Endothelial cell of umbilical vein (primary cell): ENCODE measurements around the gene RNASET2. TPM values are rescaled to one million over a fixed set of nuclear protein-coding genes. Genes with fewer than 3 reads are reported as not detected.

ENCODE experiments used
- BruUV-seq: library from RNA; stranded (reverse); fragments of 400-500 nt; replicated peaks from 2 replicates; lab custom pipeline; 2021; lab: Mats Ljungman, UMichigan
- CTCF ChIA-PET: fragments of 300-600, 350-600 bp; sonication (Branson Sonifier 250); formaldehyde crosslinking; loops from one replicate; lab custom pipeline; 2021; ENCODE audit warnings: antibody characterized with exemption, inconsistent platforms; lab: Charles Lee
- POLR2A ChIA-PET: fragments of 300-600, 350-600 bp; sonication (Branson Sonifier 250); formaldehyde crosslinking; loops from one replicate; lab custom pipeline; 2021; ENCODE audit warnings: antibody characterized with exemption, inconsistent platforms; lab: Charles Lee
- DNase-seq: peaks from one replicate; pipeline ENCODE4 v3.0.0-alpha.2; 2011; ENCODE audit warnings: low read depth, low spot score
- FAIRE-seq: peaks from 2 replicates; lab custom pipeline; 2011; peaks lifted over from hg19 to GRCh38; lab: Jason Lieb, UNC
- H2AFZ ChIP-seq: 2 replicates; pipeline ENCODE4 v1.6.0; 2012; ENCODE audit warnings: low read depth, low read length, control low read depth, inconsistent platforms
- H3K27ac ChIP-seq: 2 replicates; pipeline ENCODE4 v1.5.1; 2011; ENCODE audit warnings: low read depth, mild to moderate bottlenecking, control low read depth, low read length, moderate library complexity; ENCODE audit not compliant: insufficient read depth
- H3K27me3 ChIP-seq, 2 experiments: 2 replicates each; pipeline versions ENCODE4 v1.6.0 to v1.6.1; 2011; ENCODE audit warnings: low read length in 2 of 2, mixed read lengths in 1 of 2; ENCODE audit not compliant: control insufficient read depth in 2 of 2, insufficient read depth in 2 of 2
- H3K36me3 ChIP-seq, 2 experiments: 2 replicates in 1 of 2; 3 replicates in 1 of 2; pipeline ENCODE4 v1.5.1; 2011; ENCODE audit warnings: low read length in 2 of 2, mild to moderate bottlenecking in 1 of 2, moderate library complexity in 1 of 2; ENCODE audit not compliant: control insufficient read depth in 2 of 2, insufficient read depth in 2 of 2; ENCODE audit errors: extremely low read depth in 1 of 2
- H3K4me1 ChIP-seq: 3 replicates; pipeline ENCODE4 v1.5.1; 2011; ENCODE audit warnings: mild to moderate bottlenecking, low read length; ENCODE audit not compliant: control insufficient read depth, insufficient read depth; ENCODE audit errors: extremely low read depth
- H3K4me2 ChIP-seq: 2 replicates; pipeline ENCODE4 v1.6.1; 2011; ENCODE audit warnings: low read length, control low read depth, mixed read lengths; ENCODE audit not compliant: insufficient read depth
- H3K4me3 ChIP-seq, 3 experiments: fragments of 200-600 bp in 1 of 3; sonication (generic), shearing (Covaris generic) in 1 of 3; replicated peaks in 1 of 3; 2 replicates each; pipeline ENCODE4 v1.5.1; 2011 to 2016; ENCODE audit warnings: control low read depth in 3 of 3, low read length in 3 of 3, mild to moderate bottlenecking in 2 of 3, inconsistent platforms in 1 of 3, low read depth in 1 of 3, moderate library complexity in 1 of 3; ENCODE audit not compliant: insufficient read depth in 1 of 3
- H3K79me2 ChIP-seq: 2 replicates; pipeline ENCODE4 v1.6.0; 2012; ENCODE audit warnings: low read length, inconsistent platforms; ENCODE audit not compliant: control insufficient read depth, insufficient read depth
- H3K9ac ChIP-seq: replicated peaks from 2 replicates; pipeline ENCODE3; 2011; ENCODE audit warnings: low read length, control low read depth; ENCODE audit not compliant: insufficient read depth; ENCODE audit errors: extremely low read depth
- H3K9me1 ChIP-seq: replicated peaks from 3 replicates; pipeline ENCODE4 v1.6.0; 2011; ENCODE audit warnings: mild to moderate bottlenecking, low read length; ENCODE audit not compliant: control insufficient read depth, insufficient read depth; ENCODE audit errors: extremely low read depth
- H3K9me3 ChIP-seq: replicated peaks from 2 replicates; pipeline ENCODE4 v1.5.1; 2012; ENCODE audit warnings: low read length, inconsistent platforms; ENCODE audit not compliant: control insufficient read depth, insufficient read depth
- H4K20me1 ChIP-seq: replicated peaks from 2 replicates; pipeline ENCODE3; 2011; ENCODE audit warnings: mild to moderate bottlenecking, low read length; ENCODE audit not compliant: control insufficient read depth, insufficient read depth; ENCODE audit errors: extremely low read depth
- EZH2 ChIP-seq: IDR thresholded peaks from 2 replicates; pipeline ENCODE4 v1.6.1; 2012; ENCODE audit warnings: borderline replicate concordance, low read depth, mild to moderate bottlenecking, moderate library complexity, low read length, inconsistent platforms; ENCODE audit not compliant: severe bottlenecking
- FOS ChIP-seq: IDR thresholded peaks from 2 replicates; pipeline ENCODE4 v1.6.1; 2011; ENCODE audit warnings: mild to moderate bottlenecking, low read length, moderate library complexity, borderline replicate concordance; ENCODE audit not compliant: insufficient read depth
- GATA2 ChIP-seq: IDR thresholded peaks from 2 replicates; pipeline ENCODE4 v1.7.0; 2011; ENCODE audit warnings: low read depth, mild to moderate bottlenecking, moderate library complexity, mixed read lengths, low read length; ENCODE audit not compliant: insufficient read length, insufficient read depth
- JUN ChIP-seq: IDR thresholded peaks from 2 replicates; pipeline ENCODE4 v1.6.1; 2011; ENCODE audit warnings: borderline replicate concordance, low read depth; ENCODE audit not compliant: insufficient read length, insufficient read depth
- MAX ChIP-seq: IDR thresholded peaks from 2 replicates; pipeline ENCODE4 v1.6.1; 2011; ENCODE audit not compliant: insufficient read depth, insufficient read length
- MYC ChIP-seq: IDR thresholded peaks from one replicate; pipeline ENCODE4 v1.6.1; 2011; ENCODE audit warnings: mild to moderate bottlenecking, low read depth, low read length
- POLR2A ChIP-seq: IDR thresholded peaks from 2 replicates; pipeline ENCODE4 v1.6.1; 2012; ENCODE audit warnings: low read depth, mild to moderate bottlenecking, control low read depth, low read length
- POLR2AphosphoS5 ChIP-seq: IDR thresholded peaks from 2 replicates; pipeline ENCODE4 v1.6.1; 2012; ENCODE audit warnings: low read depth, mild to moderate bottlenecking, control low read depth, low read length, moderate library complexity; ENCODE audit not compliant: insufficient read depth
- dilution Hi-C: fragments of 300-500 bp; cut with MboI; formaldehyde crosslinking; loops from one replicate; pipeline ENCODE4 v1.15.0; 2019; ENCODE audit warnings: low sequenced_read_pairs; ENCODE audit not compliant: extremely low pct_ligation_motif_present
- intact Hi-C: fragments of 100-400 bp; cut with micrococcal nuclease; formaldehyde crosslinking; loops from one replicate; pipeline ENCODE4 v1.10.0; 2022
- polyA plus RNA-seq, 4 experiments: library from polyadenylated mRNA; depleted of rRNA in 3 of 4; stranded (reverse) in 3 of 4; unstranded in 1 of 4; fragments of >200 nt; gene quantifications; 2 replicates each; pipeline versions ENCODE4 v1.2.1 to v1.2.3, GENCODE V29; 2011 to 2012; ENCODE audit warnings: missing spikeins in 1 of 4
- total RNA-seq: library from RNA; stranded (reverse); gene quantifications from 2 replicates; pipeline ENCODE4 v1.2.3, GENCODE V29; 2021
- TF ChIP-seq, protein P1 (sequence below), 2 donors: IDR thresholded peaks; 1 replicate in 1 of 2; 2 replicates in 1 of 2; pipeline ENCODE4 v1.5.1; 2011; ENCODE audit warnings: low read length in 2 of 2, mild to moderate bottlenecking in 2 of 2, moderate library complexity in 2 of 2, control low read depth in 1 of 2, inconsistent platforms in 1 of 2, low read depth in 1 of 2; ENCODE audit not compliant: insufficient read depth in 1 of 2; ENCODE audit errors: extremely low read depth in 1 of 2

Gene RNASET2
- total and polyA plus RNA-seq, 2 donors (not counting 3 experiments of a cell fraction or from before 2014, with no cell fraction given), result 10.7 to 11.4 TPM

- Histone ChIP-seq H3K9me3 (no peaks in the 10 kb centered on the region), H2AFZ (no peak overlapping the region), H3K4me3 (no peak overlapping the region), H3K27me3 (no peaks in the 10 kb centered on the region), H3K4me2 (no peak overlapping the region), H3K9me1 (no peaks in the 10 kb centered on the region), H3K36me3 (no peaks in the 10 kb centered on the region), H3K9ac (no peak overlapping the region), H3K27ac (no peak overlapping the region), H3K79me2 (no peaks in the 10 kb centered on the region), H4K20me1 (no peaks in the 10 kb centered on the region), H3K4me1 (peaks cover 7% of the 10 kb centered on the region)
- POLR2A ChIA-PET, result no interaction called here
- dilution Hi-C loops (no loop called here), intact Hi-C loops (loop anchor here (10.0 kb wide), 2 partner anchors 548 to 678 kb away; no protein-coding TSS in a partner anchor)
- TF ChIP-seq EZH2 (no peak), JUN (no peak), GATA2 (no peak), POLR2A (no peak), MAX (no peak), POLR2AphosphoS5 (no peak), MYC (no peak), FOS (no peak)
- TF ChIP-seq, protein P1, sequence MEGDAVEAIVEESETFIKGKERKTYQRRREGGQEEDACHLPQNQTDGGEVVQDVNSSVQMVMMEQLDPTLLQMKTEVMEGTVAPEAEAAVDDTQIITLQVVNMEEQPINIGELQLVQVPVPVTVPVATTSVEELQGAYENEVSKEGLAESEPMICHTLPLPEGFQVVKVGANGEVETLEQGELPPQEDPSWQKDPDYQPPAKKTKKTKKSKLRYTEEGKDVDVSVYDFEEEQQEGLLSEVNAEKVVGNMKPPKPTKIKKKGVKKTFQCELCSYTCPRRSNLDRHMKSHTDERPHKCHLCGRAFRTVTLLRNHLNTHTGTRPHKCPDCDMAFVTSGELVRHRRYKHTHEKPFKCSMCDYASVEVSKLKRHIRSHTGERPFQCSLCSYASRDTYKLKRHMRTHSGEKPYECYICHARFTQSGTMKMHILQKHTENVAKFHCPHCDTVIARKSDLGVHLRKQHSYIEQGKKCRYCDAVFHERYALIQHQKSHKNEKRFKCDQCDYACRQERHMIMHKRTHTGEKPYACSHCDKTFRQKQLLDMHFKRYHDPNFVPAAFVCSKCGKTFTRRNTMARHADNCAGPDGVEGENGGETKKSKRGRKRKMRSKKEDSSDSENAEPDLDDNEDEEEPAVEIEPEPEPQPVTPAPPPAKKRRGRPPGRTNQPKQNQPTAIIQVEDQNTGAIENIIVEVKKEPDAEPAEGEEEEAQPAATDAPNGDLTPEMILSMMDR (IDR thresholded peaks at IDR 0.05; ENCODE audit: extremely low read depth in 1 of 2, insufficient read depth in 1 of 2, low read depth in 1 of 2, low read length in 2 of 2), result no peak
- DNase-seq (no peak), FAIRE-seq (no peak)
- no TSS peak for BruUV-seq
- CTCF ChIA-PET, result interaction anchor here (0.6 to 2.3 kb wide), 13 partner anchors 7 to 182 kb away, joined by 3 to 23 read pairs (median 5); no protein-coding TSS in a partner anchor
Observed at GRCh38 chr6:166952567-166953486, 3.5 kb downstream of the RNASET2 start.
